Measurements from ENCODE around the gene PGC.

PGC gene

GRCh38 chr6:41744236-41744787, 2.9 kb downstream of the PGC start:
- Histone ChIP-seq H3K9me3 (ENCODE audit: control insufficient read depth, insufficient read depth, low read length) (no peaks in the 10 kb centered on the region), H3K36me3 (ENCODE audit: insufficient read depth, low read length) (no peaks in the 10 kb centered on the region), H3K4me1 (ENCODE audit: insufficient read depth, low read length) (no peaks in the 10 kb centered on the region)

GRCh38 chr6:41743406-41744235, 3.6 kb downstream of the PGC start:
- H3K36me3 ChIP-seq (ENCODE audit: insufficient read depth, low read length), result no peaks in the 10 kb centered on the region
- no peaks in the 10 kb centered on the region for H3K9me3 ChIP-seq (ENCODE audit: control insufficient read depth, insufficient read depth, low read length)
- H3K9ac ChIP-seq (ENCODE audit: low read depth, low read length), result no peak overlapping the region
- peaks cover 4% of the 10 kb centered on the region; the same call in 1 of the 2 replicates for H3K4me1 ChIP-seq (ENCODE audit: insufficient read depth, low read length)

More at GRCh38 chr6:41744236-41744787, 2.9 kb downstream of the PGC start:
- H3K9ac ChIP-seq (ENCODE audit: low read depth, low read length), result no peak overlapping the region

- H3K36me3 ChIP-seq (ENCODE audit: insufficient read depth, low read length), result no peaks in the 10 kb centered on the region
- H3K4me1 ChIP-seq (ENCODE audit: insufficient read depth, low read length), result peaks cover 4% of the 10 kb centered on the region; the same call in 1 of the 2 replicates
- H3K9me3 ChIP-seq (ENCODE audit: control insufficient read depth, insufficient read depth, low read length), result no peaks in the 10 kb centered on the region
- no peak overlapping the region for H3K9ac ChIP-seq (ENCODE audit: low read depth, low read length)
Observed at GRCh38 chr6:41741625-41742490, 5.3 kb downstream of the PGC start.

- Histone ChIP-seq H3K9me3 (ENCODE audit: control insufficient read depth, insufficient read depth, low read length) (no peaks in the 10 kb centered on the region), H3K9ac (ENCODE audit: low read depth, low read length) (no peak overlapping the region), H3K36me3 (ENCODE audit: insufficient read depth, low read length) (no peaks in the 10 kb centered on the region), H3K4me1 (ENCODE audit: insufficient read depth, low read length) (peaks cover 7% of the 10 kb centered on the region; the same call in 1 of the 2 replicates)
Observed at GRCh38 chr6:41740366-41741162, 6.6 kb downstream of the PGC start.

GRCh38 chr6:41739041-41739440, 8.2 kb downstream of the PGC start:
- Histone ChIP-seq H3K9me3 (ENCODE audit: control insufficient read depth, insufficient read depth, low read length) (no peaks in the 10 kb centered on the region), H3K36me3 (ENCODE audit: insufficient read depth, low read length) (no peaks in the 10 kb centered on the region), H3K9ac (ENCODE audit: low read depth, low read length) (no peak overlapping the region), H3K4me1 (ENCODE audit: insufficient read depth, low read length) (peaks cover 7% of the 10 kb centered on the region; the same call in 1 of the 2 replicates)

GRCh38 chr6:41737591-41738130, 9.5 kb downstream of the PGC start:
- peaks cover 10% of the 10 kb centered on the region for H3K4me1 ChIP-seq (ENCODE audit: insufficient read depth, low read length)
- no peak overlapping the region for H3K9ac ChIP-seq (ENCODE audit: low read depth, low read length)
- no peaks in the 10 kb centered on the region for H3K36me3 ChIP-seq (ENCODE audit: insufficient read depth, low read length)
- no peaks in the 10 kb centered on the region for H3K9me3 ChIP-seq (ENCODE audit: control insufficient read depth, insufficient read depth, low read length)

GRCh38 chr6:41736800-41737555, 10.2 kb downstream of the PGC start:
- peaks cover 14% of the 10 kb centered on the region for H3K4me1 ChIP-seq (ENCODE audit: insufficient read depth, low read length)
- H3K36me3 ChIP-seq (ENCODE audit: insufficient read depth, low read length), result no peaks in the 10 kb centered on the region
- H3K9ac ChIP-seq (ENCODE audit: low read depth, low read length), result no peak overlapping the region
- no peaks in the 10 kb centered on the region for H3K9me3 ChIP-seq (ENCODE audit: control insufficient read depth, insufficient read depth, low read length)

DNA sequence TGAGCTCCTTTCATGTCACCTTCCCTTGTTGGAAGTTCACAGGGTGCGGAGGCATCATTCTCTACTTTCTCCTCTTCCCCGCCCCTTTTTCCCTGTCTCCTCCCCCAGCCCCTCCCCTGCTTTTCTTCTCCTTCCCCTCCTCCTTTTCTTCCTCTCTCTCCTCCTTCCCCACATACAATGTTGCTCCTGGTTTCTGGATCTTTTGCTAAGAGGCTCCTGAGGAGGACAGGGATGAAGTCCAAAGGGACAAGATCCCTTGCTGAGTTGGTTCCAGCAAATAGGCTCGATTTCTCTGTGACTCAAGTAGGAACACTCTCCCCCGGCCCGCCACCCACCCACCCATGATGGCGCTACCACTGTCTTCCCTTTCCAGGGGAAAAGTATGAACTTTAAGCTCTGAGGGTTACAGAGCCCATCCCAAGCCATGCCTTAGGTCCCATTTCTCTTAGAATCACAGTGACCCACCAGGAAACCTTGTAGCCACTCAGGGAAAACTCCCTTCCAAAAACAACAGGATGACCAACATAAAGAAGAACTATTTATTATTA, 10.9 kb downstream of the PGC start:
- Histone ChIP-seq H3K4me1 (ENCODE audit: insufficient read depth, low read length) (peaks cover 14% of the 10 kb centered on the region), H3K36me3 (ENCODE audit: insufficient read depth, low read length) (no peaks in the 10 kb centered on the region), H3K9ac (ENCODE audit: low read depth, low read length) (peak overlapping the region; percentile 46; the same call in 1 of the 2 replicates), H3K9me3 (ENCODE audit: control insufficient read depth, insufficient read depth, low read length) (no peaks in the 10 kb centered on the region)

DNA sequence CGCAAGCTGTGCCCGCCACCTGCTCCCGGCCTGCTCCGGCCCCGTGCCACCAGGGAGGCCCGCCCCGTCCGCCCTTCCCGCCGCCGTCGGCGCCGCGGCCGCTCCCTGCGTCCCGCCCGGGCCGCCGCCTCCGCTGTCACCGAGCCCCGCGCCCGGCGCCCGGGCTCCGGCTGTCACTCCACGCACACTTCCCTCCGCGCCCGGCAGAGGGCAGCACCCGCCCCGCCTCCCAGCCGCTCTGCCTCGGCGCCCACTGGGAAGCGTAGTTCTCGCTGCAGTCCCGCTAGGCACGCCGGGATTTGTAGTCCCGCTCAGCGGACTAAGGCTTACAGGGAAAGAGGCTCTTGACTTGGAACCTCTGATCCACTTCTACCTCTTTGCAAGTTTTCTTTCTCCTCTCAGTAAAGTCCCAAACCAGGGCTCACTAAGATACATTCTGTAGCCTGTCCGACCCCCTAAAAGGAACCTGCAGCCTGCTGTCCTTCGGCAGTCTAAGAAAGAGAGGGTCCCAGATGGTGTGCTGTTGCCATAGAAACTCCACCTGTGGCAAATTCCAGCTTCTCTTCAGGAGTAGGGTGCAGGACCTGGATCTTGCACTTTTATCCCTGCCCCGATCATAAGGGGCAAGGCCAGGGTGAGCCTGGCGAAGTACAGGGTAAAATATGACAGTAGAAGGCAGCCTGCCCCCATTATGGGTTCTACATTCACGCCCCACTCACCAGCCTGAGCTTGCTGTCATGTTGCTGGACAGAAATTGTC, 11.6 kb downstream of the PGC start, which contains the start of gene TFEB:
Gene TFEB, minus strand, starts transcription at position 182 of the 759 bp plus-strand sequence. CDS start 44,395 bp downstream, outside the sequence.
- Histone ChIP-seq H3K4me1 (ENCODE audit: insufficient read depth, low read length) (peaks cover 14% of the 10 kb centered on the region), H3K9me3 (ENCODE audit: control insufficient read depth, insufficient read depth, low read length) (no peaks in the 10 kb centered on the region), H3K9ac (ENCODE audit: low read depth, low read length) (peak within 1 kb of the TSS; percentile 49; the same call in 1 of the 2 replicates), H3K36me3 (ENCODE audit: insufficient read depth, low read length) (no peaks in the 10 kb centered on the region)

DNA sequence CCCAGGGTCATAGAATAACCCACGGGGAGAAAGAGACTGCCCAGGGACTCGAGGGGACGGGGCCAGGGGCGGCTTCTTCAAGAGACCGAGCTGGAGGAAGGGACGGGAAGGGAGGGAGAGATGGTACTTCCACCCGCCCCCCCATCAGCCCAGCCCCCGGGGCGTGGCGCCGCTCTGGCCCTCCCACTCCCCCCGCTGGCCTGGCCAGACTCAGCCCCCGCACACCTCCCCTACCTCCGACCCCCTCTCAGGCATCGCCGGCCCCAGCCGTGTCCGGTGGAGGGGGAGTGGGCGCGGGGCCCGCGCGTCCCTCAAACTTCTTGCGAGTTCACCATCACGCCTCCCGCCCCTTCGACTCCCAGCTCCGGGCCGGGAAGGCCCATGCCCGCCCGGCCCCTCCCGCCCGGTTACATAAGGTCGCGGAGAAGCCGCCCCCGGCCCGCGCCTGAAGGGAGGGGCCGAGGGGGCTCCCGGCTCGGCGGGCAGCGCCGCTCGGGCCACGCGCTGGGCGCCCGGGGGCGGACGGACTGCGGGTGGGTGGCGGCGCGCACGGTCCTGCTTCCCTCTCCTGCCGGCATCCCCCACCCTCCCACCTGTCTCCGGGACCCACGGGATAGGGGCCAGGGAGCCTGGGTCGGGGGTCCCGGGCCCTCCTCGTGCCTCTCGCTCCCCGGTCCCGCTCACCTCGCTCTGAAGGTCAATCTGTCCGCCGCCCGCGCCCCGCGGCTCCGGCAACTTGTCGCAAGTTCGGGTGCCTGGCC, 12.4 kb downstream of the PGC start:
- no peaks in the 10 kb centered on the region for H3K36me3 ChIP-seq (ENCODE audit: insufficient read depth, low read length)
- peak overlapping the region; percentile 49; the same call in 1 of the 2 replicates for H3K9ac ChIP-seq (ENCODE audit: low read depth, low read length)
- peaks cover 14% of the 10 kb centered on the region for H3K4me1 ChIP-seq (ENCODE audit: insufficient read depth, low read length)
- H3K9me3 ChIP-seq (ENCODE audit: control insufficient read depth, insufficient read depth, low read length), result no peaks in the 10 kb centered on the region

GRCh38 chr6:41733707-41734665, 13.2 kb downstream of the PGC start:
- peaks cover 15% of the 10 kb centered on the region for H3K4me1 ChIP-seq (ENCODE audit: insufficient read depth, low read length)
- no peaks in the 10 kb centered on the region for H3K9me3 ChIP-seq (ENCODE audit: control insufficient read depth, insufficient read depth, low read length)
- H3K36me3 ChIP-seq (ENCODE audit: insufficient read depth, low read length), result no peaks in the 10 kb centered on the region
- H3K9ac ChIP-seq (ENCODE audit: low read depth, low read length), result peak overlapping the region; percentile 57; the same call in 1 of the 2 replicates
